Thyroid gland (tissue), 4 donors: ENCODE data around the gene PRRG3.

Experiments used
- POLR2A ChIP-seq, 2 donors: fragments of 450-650 bp; IDR thresholded peaks; one replicate each; pipeline ENCODE4 v1.6.1; 2017; ENCODE audit warnings: antibody characterized with exemption in 2 of 2, mild to moderate bottlenecking in 2 of 2, moderate library complexity in 1 of 2
- TF ChIP-seq, protein P1 (sequence below), 6 experiments: fragments of 200-600 bp in 3 of 6; fragments of 450-650 bp in 3 of 6; sonication (generic) in 3 of 6; IDR thresholded peaks; one replicate each; pipeline ENCODE4 v1.5.1; 2016 to 2019; ENCODE audit warnings: antibody characterized with exemption in 6 of 6, mild to moderate bottlenecking in 2 of 6, inconsistent platforms in 1 of 6, moderate library complexity in 1 of 6

DNA sequence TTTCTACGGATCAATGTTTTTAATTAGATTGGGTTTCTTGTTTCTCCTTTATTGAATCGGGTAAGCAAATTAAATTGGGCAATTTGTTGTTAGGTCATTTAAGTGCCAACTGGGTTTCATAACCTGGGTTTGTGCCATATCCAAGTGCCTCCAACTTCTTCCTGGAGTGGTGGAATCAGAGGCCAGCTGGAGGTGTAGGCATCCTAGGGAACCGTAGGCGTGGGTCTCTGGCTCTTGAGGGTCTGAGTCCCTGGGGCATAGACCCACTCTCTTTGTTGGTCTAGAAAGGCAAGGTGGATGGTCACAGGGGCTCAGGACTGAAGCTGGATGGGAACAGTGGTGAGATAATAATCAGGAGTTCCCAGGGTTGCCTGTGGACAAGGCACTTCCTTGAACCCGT, 57.6 kb downstream of the PRRG3 start:
- TF ChIP-seq, protein P1, sequence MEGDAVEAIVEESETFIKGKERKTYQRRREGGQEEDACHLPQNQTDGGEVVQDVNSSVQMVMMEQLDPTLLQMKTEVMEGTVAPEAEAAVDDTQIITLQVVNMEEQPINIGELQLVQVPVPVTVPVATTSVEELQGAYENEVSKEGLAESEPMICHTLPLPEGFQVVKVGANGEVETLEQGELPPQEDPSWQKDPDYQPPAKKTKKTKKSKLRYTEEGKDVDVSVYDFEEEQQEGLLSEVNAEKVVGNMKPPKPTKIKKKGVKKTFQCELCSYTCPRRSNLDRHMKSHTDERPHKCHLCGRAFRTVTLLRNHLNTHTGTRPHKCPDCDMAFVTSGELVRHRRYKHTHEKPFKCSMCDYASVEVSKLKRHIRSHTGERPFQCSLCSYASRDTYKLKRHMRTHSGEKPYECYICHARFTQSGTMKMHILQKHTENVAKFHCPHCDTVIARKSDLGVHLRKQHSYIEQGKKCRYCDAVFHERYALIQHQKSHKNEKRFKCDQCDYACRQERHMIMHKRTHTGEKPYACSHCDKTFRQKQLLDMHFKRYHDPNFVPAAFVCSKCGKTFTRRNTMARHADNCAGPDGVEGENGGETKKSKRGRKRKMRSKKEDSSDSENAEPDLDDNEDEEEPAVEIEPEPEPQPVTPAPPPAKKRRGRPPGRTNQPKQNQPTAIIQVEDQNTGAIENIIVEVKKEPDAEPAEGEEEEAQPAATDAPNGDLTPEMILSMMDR (IDR thresholded peaks at IDR 0.05): no peak
- TF ChIP-seq POLR2A (IDR thresholded peaks at IDR 0.05): no peak
